ENCODE data around the gene CCDC13. TPM values are rescaled to one million over a fixed set of nuclear protein-coding genes. Genes with fewer than 3 reads are reported as not detected.

The CCDC13 gene, protein sequence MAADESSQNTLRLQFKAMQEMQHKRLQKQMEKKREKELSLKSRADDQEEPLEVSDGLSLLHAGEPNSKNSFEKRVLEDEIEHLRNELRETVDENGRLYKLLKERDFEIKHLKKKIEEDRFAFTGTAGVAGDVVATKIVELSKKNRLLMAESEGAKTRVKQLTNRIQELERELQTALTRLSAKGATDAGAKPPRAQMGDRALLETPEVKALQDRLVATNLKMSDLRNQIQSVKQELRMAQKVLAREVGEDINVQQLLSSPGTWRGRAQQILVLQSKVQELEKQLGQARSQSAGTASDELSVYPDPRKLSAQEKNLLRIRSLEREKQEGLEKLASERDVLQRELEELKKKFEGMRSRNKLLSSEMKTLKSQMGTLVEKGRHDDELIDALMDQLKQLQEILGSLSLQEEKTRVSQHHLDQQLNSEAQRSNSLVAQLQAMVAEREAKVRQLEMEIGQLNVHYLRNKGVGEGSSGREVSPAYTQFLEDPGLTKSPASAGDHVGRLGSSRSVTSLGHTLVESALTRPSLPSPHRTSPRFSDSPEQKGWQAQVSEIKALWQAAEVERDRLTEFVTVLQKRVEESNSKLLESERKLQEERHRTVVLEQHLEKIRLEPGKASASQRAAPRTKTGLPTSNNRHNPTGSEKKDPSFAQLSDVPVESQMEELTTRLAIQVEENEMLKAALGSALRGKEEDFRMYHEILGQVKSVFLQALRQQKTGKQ
- 1 to 10 TPM in 1 of 2 donors, under 1 TPM in 1; 0.90 to 2.9 TPM for total RNA-seq
- polyA plus RNA-seq (ENCODE audit: insufficient read length in 6 of 6), result 1 to 10 TPM in 5 of 6 donors, under 1 TPM in 1; 0.95 to 3.5 (median 2.0) TPM
- long read RNA-seq, donor 1, result 0 reads
- long read RNA-seq, donor 2, result 0 reads
- long read RNA-seq, donor 3, result 0 reads
- long read RNA-seq, donor 4, result 0 reads
- long read RNA-seq, donor 5, result 0 reads
- long read RNA-seq, donor 6, result 0 reads
- long read RNA-seq, donor 7, result 0 reads
- long read RNA-seq, donor 8, result 0 reads
- long read RNA-seq, donor 9, result 0 reads
- long read RNA-seq, donor 10, result 0 reads
- long read RNA-seq, donor 11, partial matches to known transcripts, result 0 of 3 reads
- long read RNA-seq, donor 11, other reads (novel, unspliced or antisense), result 0 of 3 reads
- long read RNA-seq, donor 12, result 0 reads

DNA sequence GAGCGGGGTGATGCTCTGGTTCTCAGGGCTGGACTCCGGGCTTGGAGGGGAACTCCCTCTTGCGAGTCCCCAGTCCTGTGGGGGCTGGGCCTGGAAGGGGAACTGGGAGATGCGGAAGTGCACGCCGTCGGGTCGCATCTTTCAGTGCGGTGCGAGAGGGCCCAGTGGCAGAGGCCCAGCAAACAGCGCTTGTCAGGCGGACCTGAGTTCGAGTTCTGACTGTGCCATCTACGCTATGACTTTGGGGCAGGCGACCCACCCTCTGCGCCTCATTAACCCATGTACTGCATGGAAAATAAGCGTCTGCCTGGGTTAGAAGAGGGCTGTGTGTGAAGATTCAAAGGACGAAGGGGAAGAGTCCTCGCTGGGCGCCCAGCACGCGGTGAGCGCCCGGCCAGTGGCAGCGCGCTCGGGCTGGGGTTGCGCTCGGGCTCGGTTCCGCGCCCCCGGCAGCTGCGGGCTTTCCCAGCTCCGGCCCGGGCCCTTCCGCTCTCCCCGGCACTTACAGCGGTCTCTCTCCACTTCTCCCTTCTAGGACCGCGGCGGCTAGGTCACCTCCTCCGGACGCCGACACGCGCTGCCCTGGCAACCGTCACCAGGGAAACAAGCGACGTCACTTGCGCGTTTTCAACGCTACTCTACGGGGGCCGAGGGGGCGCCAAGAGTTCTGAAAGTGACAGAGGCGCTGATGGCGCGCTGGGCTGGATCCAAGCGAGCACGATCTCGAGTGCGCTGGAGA, at the start of gene CCDC13:
CCDC13 (minus strand) TSS at position 584 of the 739 bp plus-strand sequence. CDS start 14,908 bp downstream, outside the sequence.
- peak; percentile 96 to 98 (median 98) for DNase-seq

DNA sequence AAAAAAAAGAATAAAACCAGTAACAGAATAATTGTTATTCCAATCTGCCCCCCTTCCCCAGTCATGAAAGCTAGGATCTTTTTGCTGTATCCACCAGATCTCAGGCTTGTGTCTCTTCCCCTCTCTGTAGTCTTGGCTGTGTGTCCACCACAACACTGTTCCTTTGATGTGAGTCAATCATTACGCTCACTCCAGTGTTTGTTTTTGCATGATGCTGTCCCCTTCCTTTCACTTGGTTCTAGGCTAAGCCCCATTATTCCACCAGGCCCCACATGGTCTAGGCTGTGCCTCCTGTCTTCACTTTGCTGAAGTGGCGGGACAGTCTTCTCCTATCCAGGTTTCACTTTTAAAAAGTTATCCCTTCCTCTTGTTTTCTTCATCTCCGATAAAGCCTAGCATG, 49.8 kb upstream of the CCDC13 start:
- H3K27ac ChIP-seq, result no peak overlapping the region
- H3K4me1 ChIP-seq, result peaks cover 0 to 3% of the 10 kb centered on the region in 2 donors
- no peaks in the 10 kb centered on the region for H3K27me3 ChIP-seq
- no peaks in the 10 kb centered on the region for H3K9me3 ChIP-seq
- ATAC-seq, result no peak
- DNase-seq, result no peak
- H3K4me3 ChIP-seq, result no peak overlapping the region
- TF ChIP-seq, protein P1, sequence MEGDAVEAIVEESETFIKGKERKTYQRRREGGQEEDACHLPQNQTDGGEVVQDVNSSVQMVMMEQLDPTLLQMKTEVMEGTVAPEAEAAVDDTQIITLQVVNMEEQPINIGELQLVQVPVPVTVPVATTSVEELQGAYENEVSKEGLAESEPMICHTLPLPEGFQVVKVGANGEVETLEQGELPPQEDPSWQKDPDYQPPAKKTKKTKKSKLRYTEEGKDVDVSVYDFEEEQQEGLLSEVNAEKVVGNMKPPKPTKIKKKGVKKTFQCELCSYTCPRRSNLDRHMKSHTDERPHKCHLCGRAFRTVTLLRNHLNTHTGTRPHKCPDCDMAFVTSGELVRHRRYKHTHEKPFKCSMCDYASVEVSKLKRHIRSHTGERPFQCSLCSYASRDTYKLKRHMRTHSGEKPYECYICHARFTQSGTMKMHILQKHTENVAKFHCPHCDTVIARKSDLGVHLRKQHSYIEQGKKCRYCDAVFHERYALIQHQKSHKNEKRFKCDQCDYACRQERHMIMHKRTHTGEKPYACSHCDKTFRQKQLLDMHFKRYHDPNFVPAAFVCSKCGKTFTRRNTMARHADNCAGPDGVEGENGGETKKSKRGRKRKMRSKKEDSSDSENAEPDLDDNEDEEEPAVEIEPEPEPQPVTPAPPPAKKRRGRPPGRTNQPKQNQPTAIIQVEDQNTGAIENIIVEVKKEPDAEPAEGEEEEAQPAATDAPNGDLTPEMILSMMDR (IDR thresholded peaks at IDR 0.05), result no peak
- intact Hi-C loops (cut with DNase I), result no loop called here
- no peaks in the 10 kb centered on the region for H3K36me3 ChIP-seq

More for the DNA sequence above, at the start of gene CCDC13:
- H3K4me1 ChIP-seq, result peaks cover 0 to 11% of the 10 kb centered on the region in 2 donors
- peak; percentile 98 for ATAC-seq
- H3K36me3 ChIP-seq, result no peaks in the 10 kb centered on the region
- TF ChIP-seq, protein P1 (IDR thresholded peaks at IDR 0.05), result no peak
- H3K4me3 ChIP-seq, result peak within 1 kb of the TSS; percentile 31 to 51
- intact Hi-C loops (cut with DNase I), result no loop called here
- H3K27ac ChIP-seq, result peak within 1 kb of the TSS; percentile 67 to 99
- no peaks in the 10 kb centered on the region for H3K27me3 ChIP-seq
- no peaks in the 10 kb centered on the region for H3K9me3 ChIP-seq

DNA sequence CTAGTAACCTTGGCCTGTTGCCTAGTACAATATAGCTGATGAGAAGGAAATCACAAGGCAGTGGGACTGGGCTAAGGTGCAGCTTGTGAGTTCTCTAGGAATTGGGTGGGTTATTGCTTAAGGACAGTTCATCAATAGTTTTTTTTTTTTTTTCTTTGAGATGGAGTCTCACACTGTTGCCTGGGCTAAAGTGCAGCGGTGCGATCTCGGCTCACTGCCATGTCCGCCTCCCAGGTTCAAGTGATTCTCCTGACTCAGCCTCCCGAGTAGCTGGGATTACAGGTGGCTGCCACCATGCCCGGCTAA, 47.6 kb upstream of the CCDC13 start:
- ATAC-seq (no peak), DNase-seq (no peak)
- H3K9me3 ChIP-seq, result no peaks in the 10 kb centered on the region
- H3K27ac ChIP-seq, result no peak overlapping the region
- H3K27me3 ChIP-seq, result no peaks in the 10 kb centered on the region
- intact Hi-C loops (cut with DNase I), result no loop called here
- H3K36me3 ChIP-seq, result no peaks in the 10 kb centered on the region
- H3K4me3 ChIP-seq, result no peak overlapping the region
- TF ChIP-seq, protein P1 (IDR thresholded peaks at IDR 0.05), result no peak
- peaks cover 0 to 3% of the 10 kb centered on the region in 2 donors for H3K4me1 ChIP-seq

DNA sequence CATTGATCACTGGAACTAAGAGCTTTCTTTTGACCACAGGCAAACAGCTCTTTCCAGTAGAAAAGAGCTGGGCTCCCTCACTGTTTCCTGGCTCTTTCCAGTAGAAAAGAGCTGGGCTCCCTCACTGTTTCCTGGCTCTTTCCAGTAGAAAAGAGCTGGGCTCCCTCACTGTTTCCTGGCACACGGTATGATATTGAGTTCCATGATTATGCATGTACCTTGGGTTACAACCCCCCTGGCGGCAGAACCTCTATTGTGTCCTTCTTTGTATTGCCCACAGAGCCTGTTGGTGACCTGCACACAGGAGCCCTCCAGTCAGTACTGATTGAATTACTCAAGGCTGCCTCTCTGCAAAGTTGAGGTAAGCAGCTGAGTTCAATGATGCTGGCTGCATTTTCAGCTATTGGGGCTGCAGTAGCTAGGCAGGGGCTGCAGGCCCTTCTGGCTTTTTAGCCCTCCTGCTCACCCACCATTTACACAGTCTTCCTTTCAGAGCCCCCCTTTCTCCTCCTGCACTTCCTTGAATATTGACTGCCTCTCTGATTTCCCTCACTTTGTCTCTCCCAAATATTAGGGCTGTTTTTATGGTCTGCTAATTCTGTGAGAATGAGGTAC, 46.4 kb upstream of the CCDC13 start:
- Histone ChIP-seq H3K9me3 (no peaks in the 10 kb centered on the region), H3K4me1 (peaks cover 0 to 3% of the 10 kb centered on the region in 2 donors), H3K4me3 (no peak overlapping the region), H3K27ac (no peak overlapping the region), H3K36me3 (no peaks in the 10 kb centered on the region), H3K27me3 (no peaks in the 10 kb centered on the region)
- TF ChIP-seq, protein P1 (IDR thresholded peaks at IDR 0.05), result no peak
- intact Hi-C loops (cut with DNase I), result no loop called here
- no peak for DNase-seq
- peak; percentile 57 for ATAC-seq

Measured in left lung (tissue), 14 donors.